ENCODE data around the gene ANKRD44.

DNA sequence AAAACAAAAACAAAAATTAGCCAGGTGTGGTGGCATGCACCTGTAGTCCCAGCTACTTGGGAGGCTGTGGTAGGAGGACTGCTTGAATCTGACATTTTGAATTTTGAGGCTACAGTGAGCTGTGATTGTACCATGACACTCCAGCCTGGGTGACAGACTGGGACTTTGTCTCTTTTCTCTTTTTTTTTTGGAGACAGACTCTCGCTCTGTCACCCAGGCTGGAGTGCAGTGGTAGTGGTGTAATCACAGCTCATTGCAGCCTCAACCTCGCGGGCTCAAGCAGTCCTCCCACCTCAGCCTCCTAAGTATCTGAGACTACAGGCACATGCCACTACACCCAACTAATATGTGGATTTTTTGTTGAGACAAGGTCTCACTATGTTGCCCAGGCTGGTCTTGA lies 35.6 kb downstream of the ANKRD44 start:
- TF ChIP-seq, protein P1, sequence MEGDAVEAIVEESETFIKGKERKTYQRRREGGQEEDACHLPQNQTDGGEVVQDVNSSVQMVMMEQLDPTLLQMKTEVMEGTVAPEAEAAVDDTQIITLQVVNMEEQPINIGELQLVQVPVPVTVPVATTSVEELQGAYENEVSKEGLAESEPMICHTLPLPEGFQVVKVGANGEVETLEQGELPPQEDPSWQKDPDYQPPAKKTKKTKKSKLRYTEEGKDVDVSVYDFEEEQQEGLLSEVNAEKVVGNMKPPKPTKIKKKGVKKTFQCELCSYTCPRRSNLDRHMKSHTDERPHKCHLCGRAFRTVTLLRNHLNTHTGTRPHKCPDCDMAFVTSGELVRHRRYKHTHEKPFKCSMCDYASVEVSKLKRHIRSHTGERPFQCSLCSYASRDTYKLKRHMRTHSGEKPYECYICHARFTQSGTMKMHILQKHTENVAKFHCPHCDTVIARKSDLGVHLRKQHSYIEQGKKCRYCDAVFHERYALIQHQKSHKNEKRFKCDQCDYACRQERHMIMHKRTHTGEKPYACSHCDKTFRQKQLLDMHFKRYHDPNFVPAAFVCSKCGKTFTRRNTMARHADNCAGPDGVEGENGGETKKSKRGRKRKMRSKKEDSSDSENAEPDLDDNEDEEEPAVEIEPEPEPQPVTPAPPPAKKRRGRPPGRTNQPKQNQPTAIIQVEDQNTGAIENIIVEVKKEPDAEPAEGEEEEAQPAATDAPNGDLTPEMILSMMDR (IDR thresholded peaks at IDR 0.05 in 4 of 5, conservative IDR thresholded peaks at IDR 0.05 in 1 of 5) = no peak
- TF ChIP-seq POLR2A (IDR thresholded peaks at IDR 0.05) = no peak

Measured in gastrocnemius medialis (tissue), 4 donors.